Natural killer cell (primary cell): ENCODE results near the gene IGF1. TPM values are rescaled to one million over a fixed set of nuclear protein-coding genes. Genes with fewer than 3 reads are reported as not detected.

Experiments used
- ATAC-seq, 3 donors: fragments of 150-1000 bp in 2 of 3; fragments of 200-7000 bp in 1 of 3; cut with Tn5 transposase; 1 replicate in 1 of 3; 2 replicates in 2 of 3; pipeline ENCODE4 v1.10.0; 2021; ENCODE audit warnings: mild to moderate bottlenecking in 2 of 3, moderate library complexity in 2 of 3
- DNase-seq, 2 donors: peaks; one replicate each; pipeline versions ENCODE4 v3.0.0 to v3.0.0-alpha.2; 2013 to 2021; ENCODE audit warnings: mixed read lengths in 1 of 2
- H3K27ac ChIP-seq: one replicate; pipeline ENCODE4 v1.5.1; 2013; ENCODE audit warnings: mild to moderate bottlenecking, low read length
- H3K27me3 ChIP-seq: one replicate; pipeline ENCODE4 v1.6.1; 2013; ENCODE audit warnings: low read length; ENCODE audit not compliant: control insufficient read depth, insufficient read depth
- H3K36me3 ChIP-seq: one replicate; pipeline ENCODE4 v1.6.1; 2013; ENCODE audit warnings: low read length; ENCODE audit not compliant: control insufficient read depth, insufficient read depth
- H3K4me1 ChIP-seq: one replicate; pipeline ENCODE4 v1.6.1; 2013; ENCODE audit warnings: low read length; ENCODE audit not compliant: control insufficient read depth, insufficient read depth
- H3K4me3 ChIP-seq: one replicate; pipeline ENCODE4 v1.5.1; 2013; ENCODE audit warnings: low read length
- H3K9me3 ChIP-seq: one replicate; pipeline ENCODE4 v1.6.1; 2013; ENCODE audit warnings: low read length; ENCODE audit not compliant: control insufficient read depth, insufficient read depth
- H3K27ac Mint-ChIP-seq, 2 donors: one replicate each; pipeline ENCODE4 v1.8.0; 2022; ENCODE audit warnings: mild to moderate bottlenecking in 2 of 2, mixed read lengths in 2 of 2, moderate library complexity in 1 of 2
- H3K27me3 Mint-ChIP-seq, 2 donors: one replicate each; pipeline ENCODE4 v1.8.0; 2022; ENCODE audit warnings: low read depth in 2 of 2, mixed read lengths in 2 of 2
- H3K36me3 Mint-ChIP-seq: one replicate; pipeline ENCODE4 v1.8.0; 2022; ENCODE audit warnings: mixed read lengths
- H3K4me1 Mint-ChIP-seq, 2 donors: one replicate each; pipeline ENCODE4 v1.8.0; 2022; ENCODE audit warnings: mixed read lengths in 2 of 2
- H3K4me3 Mint-ChIP-seq: one replicate; pipeline ENCODE4 v1.8.0; 2022; ENCODE audit warnings: mild to moderate bottlenecking, moderate library complexity, mixed read lengths
- H3K9me3 Mint-ChIP-seq, 2 donors: one replicate each; pipeline ENCODE4 v1.8.0; 2022; ENCODE audit warnings: mixed read lengths in 2 of 2
- WGBS: methylation state at CpG from one replicate; pipeline ENCODE4 v1.1.7; 2013; ENCODE audit warnings: missing lambda C conversion rate; ENCODE audit not compliant: insufficient coverage; 5-methylcytosine and 5-hydroxymethylcytosine counted together
- intact Hi-C: fragments of 100-400 bp; cut with micrococcal nuclease; formaldehyde crosslinking; loops from one replicate; pipeline ENCODE4 v1.14.2; 2022
- total RNA-seq, 4 donors: library from RNA; stranded (reverse); fragments of 120-200 nt in 1 of 4; gene quantifications; one replicate each; pipeline versions ENCODE4 v1.2.3 to v1.2.4, GENCODE V29; 2013 to 2022
- TF ChIP-seq, protein P1 (sequence below): fragments of 200-600 bp; IDR thresholded peaks from one replicate; pipeline ENCODE4 v1.8.0; 2022; ENCODE audit warnings: antibody characterized with exemption

IGF1 gene
- total RNA-seq, 3 donors from 2014 or later (not counting 1 experiment from before 2014, with no cell fraction given), result 0.48 TPM; not detected in 2

DNA sequence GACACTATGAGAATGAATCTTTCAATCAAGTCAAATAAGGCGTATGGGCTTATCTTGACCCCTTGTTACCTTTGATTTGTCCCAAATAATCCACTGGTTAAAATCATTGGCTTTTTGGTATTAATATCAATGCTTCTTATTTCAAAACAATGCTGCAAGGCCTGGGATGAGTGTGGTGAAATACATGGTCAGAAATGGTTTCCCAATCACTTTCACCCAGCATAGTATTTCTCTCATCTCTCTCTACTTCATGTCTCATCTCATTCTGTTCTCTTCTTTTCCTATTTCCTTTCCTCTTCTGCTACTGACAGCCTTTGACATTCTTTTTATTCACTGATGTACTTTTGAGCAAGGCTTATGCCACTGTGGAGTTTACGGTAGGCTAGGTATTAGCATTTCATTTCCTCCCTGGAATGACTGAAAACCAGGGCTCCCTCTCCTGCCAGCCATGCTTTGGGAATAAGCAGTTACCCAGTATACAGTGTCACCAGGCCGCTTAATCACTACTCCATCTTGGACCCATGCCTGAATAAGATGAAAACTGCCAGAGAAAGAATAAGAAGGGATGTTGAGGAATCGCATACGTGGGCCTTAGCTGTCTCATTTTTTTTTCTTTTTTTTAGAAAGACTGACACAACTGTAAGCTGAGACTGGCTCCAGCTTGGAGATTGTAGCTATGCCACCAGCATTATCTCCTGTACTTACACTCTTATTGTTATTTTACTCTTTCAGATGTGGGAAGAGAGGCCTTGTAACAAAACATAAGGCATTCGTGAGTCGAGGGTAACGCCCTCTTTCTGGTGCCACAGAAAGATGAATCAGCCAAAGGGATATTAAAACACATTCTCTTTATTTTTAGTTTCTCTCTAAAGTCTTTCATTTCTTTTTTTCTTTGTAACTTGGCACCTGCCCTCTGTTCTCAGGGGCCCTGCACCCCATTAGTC, 53.5 kb downstream of the IGF1 start:
- H3K4me1 ChIP-seq, result no peaks in the 10 kb centered on the region
- H3K4me3 ChIP-seq, result no peak overlapping the region
- peaks cover 0 to 7% of the 10 kb centered on the region in 2 donors for H3K27me3 Mint-ChIP-seq
- H3K4me1 Mint-ChIP-seq, result no peaks in the 10 kb centered on the region
- WGBS, result 87% methylated on average over 8 of the region's 8 CpGs
- H3K27ac Mint-ChIP-seq, result no peak overlapping the region
- H3K9me3 ChIP-seq, result peaks cover 3% of the 10 kb centered on the region
- no peaks in the 10 kb centered on the region for H3K36me3 ChIP-seq
- no peaks in the 10 kb centered on the region for H3K27me3 ChIP-seq
- no peaks in the 10 kb centered on the region for H3K36me3 Mint-ChIP-seq
- ATAC-seq, result no peak
- H3K27ac ChIP-seq, result no peak overlapping the region
- TF ChIP-seq, protein P1, sequence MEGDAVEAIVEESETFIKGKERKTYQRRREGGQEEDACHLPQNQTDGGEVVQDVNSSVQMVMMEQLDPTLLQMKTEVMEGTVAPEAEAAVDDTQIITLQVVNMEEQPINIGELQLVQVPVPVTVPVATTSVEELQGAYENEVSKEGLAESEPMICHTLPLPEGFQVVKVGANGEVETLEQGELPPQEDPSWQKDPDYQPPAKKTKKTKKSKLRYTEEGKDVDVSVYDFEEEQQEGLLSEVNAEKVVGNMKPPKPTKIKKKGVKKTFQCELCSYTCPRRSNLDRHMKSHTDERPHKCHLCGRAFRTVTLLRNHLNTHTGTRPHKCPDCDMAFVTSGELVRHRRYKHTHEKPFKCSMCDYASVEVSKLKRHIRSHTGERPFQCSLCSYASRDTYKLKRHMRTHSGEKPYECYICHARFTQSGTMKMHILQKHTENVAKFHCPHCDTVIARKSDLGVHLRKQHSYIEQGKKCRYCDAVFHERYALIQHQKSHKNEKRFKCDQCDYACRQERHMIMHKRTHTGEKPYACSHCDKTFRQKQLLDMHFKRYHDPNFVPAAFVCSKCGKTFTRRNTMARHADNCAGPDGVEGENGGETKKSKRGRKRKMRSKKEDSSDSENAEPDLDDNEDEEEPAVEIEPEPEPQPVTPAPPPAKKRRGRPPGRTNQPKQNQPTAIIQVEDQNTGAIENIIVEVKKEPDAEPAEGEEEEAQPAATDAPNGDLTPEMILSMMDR, result no peak
- DNase-seq, result no peak
- peaks cover 0 to 4% of the 10 kb centered on the region in 2 donors for H3K9me3 Mint-ChIP-seq
- H3K4me3 Mint-ChIP-seq, result no peak overlapping the region
- intact Hi-C loops, result no loop called here

DNA sequence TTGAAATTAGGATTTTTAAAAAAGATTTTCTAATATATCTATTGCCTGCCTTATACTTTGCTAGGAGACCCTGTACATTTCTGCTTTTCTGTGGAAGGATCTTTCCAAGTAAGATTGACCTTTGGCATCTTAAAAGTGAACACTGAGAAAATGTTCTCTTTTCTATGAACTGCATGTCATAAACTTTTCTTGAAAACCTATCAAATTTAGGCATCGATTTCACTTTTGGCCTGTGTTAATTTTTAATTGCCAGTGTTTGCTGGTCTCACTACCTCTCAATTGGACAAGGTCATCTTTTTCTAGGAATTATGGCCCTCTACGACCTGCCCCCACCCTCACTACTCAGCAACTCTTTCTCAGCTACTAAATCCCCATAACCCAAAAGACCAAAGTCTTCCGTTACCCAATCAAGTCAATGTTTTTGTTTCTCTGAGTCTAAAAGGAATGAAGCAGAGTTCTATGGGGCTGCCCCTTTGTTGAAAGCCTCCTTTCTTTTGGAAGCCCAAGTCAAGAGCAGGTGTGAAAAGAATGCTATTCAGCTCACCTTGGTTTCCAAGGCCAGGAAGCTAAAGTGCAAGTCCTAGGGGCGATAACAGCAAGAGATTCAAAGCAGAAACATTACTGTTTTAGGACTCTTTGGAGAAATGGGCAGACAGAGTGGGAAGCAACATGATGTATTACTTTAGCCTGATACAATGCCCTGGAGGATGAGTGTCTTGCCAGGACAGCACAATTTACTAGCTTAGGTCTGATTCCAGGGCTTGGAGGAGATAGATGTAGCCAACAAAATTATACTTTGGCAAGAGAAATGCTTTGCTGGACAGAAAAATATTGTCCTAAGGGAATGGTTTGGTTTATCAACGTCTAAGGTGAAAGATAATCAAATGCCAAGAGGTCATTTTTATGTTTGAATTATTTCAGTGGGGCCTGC, 55.0 kb downstream of the IGF1 start:
- intact Hi-C loops, result no loop called here
- 75% methylated on average over 5 of the region's 5 CpGs for WGBS
- Histone ChIP-seq H3K27ac (no peak overlapping the region), H3K36me3 (no peaks in the 10 kb centered on the region), H3K4me1 (no peaks in the 10 kb centered on the region), H3K4me3 (no peak overlapping the region), H3K27me3 (no peaks in the 10 kb centered on the region), H3K9me3 (peaks cover 3% of the 10 kb centered on the region)
- DNase-seq (no peak), ATAC-seq (no peak)
- peaks cover 0 to 7% of the 10 kb centered on the region in 2 donors for H3K27me3 Mint-ChIP-seq
- H3K36me3 Mint-ChIP-seq, result no peaks in the 10 kb centered on the region
- TF ChIP-seq, protein P1, result no peak
- no peaks in the 10 kb centered on the region for H3K4me1 Mint-ChIP-seq
- peaks cover 0 to 4% of the 10 kb centered on the region in 2 donors for H3K9me3 Mint-ChIP-seq
- no peak overlapping the region for H3K27ac Mint-ChIP-seq
- no peak overlapping the region for H3K4me3 Mint-ChIP-seq

DNA sequence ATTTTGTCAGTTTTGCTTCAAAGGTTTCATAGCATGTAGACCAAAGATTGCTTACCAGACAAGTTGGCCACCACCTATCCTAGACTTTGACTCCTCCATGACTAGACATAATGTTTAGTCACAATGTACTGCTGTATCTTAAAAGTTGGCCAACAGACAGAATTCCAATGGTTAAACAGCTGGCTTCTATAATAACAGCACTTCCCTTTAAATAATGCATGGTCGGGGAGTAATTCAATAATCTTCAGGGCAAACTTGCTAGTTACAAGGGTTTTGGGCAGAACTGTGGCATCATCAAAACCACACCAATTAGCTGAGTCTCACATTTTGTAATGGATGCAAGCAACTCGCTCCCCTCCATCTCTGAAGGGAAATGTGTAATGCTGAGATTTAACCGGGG, 56.9 kb downstream of the IGF1 start:
- intact Hi-C loops, result no loop called here
- DNase-seq (no peak), ATAC-seq (no peak)
- Mint-ChIP-seq H3K27ac (no peak overlapping the region), H3K36me3 (no peaks in the 10 kb centered on the region), H3K27me3 (peaks cover 4 to 7% of the 10 kb centered on the region in 2 donors), H3K9me3 (peaks cover 0 to 4% of the 10 kb centered on the region in 2 donors), H3K4me3 (no peak overlapping the region), H3K4me1 (no peaks in the 10 kb centered on the region)
- no peak overlapping the region for H3K4me3 ChIP-seq
- H3K36me3 ChIP-seq, result no peaks in the 10 kb centered on the region
- H3K4me1 ChIP-seq, result no peaks in the 10 kb centered on the region
- no peak overlapping the region for H3K27ac ChIP-seq
- TF ChIP-seq, protein P1, result no peak
- no peaks in the 10 kb centered on the region for H3K27me3 ChIP-seq
- H3K9me3 ChIP-seq, result peaks cover 3% of the 10 kb centered on the region
- WGBS, result 94% methylated on average over 3 of the region's 3 CpGs
